Measurements from ENCODE around the gene PIGO.

DNA sequence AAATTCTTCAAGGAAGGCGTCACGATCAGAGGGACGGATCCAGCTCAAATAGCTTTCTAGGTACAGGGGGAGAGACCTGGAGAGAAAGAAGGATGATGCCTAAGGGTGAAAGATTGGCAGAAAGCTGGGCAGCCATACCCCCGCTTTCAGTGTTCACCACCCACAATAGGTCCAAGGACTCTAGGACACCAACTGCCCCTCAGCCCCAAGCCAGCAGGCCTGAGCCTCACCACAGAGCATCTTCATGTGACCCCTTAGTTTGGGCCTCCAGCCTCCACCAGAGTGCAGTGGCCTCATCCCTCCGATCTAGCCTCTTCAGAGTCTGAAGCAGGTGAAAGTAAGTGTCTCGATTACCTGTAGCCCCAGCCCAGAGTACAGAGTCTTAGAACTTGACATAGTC is 22.2 kb downstream of the PIGO start:
- TF ChIP-seq, protein P1, sequence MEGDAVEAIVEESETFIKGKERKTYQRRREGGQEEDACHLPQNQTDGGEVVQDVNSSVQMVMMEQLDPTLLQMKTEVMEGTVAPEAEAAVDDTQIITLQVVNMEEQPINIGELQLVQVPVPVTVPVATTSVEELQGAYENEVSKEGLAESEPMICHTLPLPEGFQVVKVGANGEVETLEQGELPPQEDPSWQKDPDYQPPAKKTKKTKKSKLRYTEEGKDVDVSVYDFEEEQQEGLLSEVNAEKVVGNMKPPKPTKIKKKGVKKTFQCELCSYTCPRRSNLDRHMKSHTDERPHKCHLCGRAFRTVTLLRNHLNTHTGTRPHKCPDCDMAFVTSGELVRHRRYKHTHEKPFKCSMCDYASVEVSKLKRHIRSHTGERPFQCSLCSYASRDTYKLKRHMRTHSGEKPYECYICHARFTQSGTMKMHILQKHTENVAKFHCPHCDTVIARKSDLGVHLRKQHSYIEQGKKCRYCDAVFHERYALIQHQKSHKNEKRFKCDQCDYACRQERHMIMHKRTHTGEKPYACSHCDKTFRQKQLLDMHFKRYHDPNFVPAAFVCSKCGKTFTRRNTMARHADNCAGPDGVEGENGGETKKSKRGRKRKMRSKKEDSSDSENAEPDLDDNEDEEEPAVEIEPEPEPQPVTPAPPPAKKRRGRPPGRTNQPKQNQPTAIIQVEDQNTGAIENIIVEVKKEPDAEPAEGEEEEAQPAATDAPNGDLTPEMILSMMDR (IDR thresholded peaks at IDR 0.05), result no peak
- no peak for TF ChIP-seq POLR2A (IDR thresholded peaks at IDR 0.05)

Measured in esophagus squamous epithelium (tissue), 4 donors.